Endodermal cell (in vitro differentiated cells): ENCODE measurements around the gene HNRNPM. TPM values are rescaled to one million over a fixed set of nuclear protein-coding genes. Genes with fewer than 3 reads are reported as not detected.
"Not testable (repeated sequence)": the region's sequence is repeated elsewhere in the genome, so short reads cannot be mapped to it uniquely, and the experiment has no call there.

ENCODE experiments used
- DNase-seq: peaks from one replicate; pipeline ENCODE4 v3.0.0-alpha.2; 2017
- H3K27ac ChIP-seq: 2 replicates; pipeline ENCODE4 v1.5.1; 2013; ENCODE audit warnings: mild to moderate bottlenecking, low read depth, low read length, moderate library complexity
- H3K27me3 ChIP-seq: 2 replicates; pipeline ENCODE4 v1.6.1; 2013; ENCODE audit warnings: mild to moderate bottlenecking, low read length, moderate library complexity; ENCODE audit not compliant: insufficient read depth, control insufficient read depth, poor library complexity, severe bottlenecking
- H3K36me3 ChIP-seq: 2 replicates; pipeline ENCODE4 v1.7.0; 2013; ENCODE audit warnings: mild to moderate bottlenecking, low read length, moderate library complexity; ENCODE audit not compliant: control insufficient read depth, insufficient read depth
- H3K4me1 ChIP-seq: one replicate; pipeline ENCODE4 v1.7.0; 2013; ENCODE audit warnings: low read length; ENCODE audit not compliant: control insufficient read depth, insufficient read depth
- H3K4me3 ChIP-seq: 2 replicates; pipeline ENCODE4 v1.5.1; 2013; ENCODE audit warnings: mild to moderate bottlenecking, low read length, moderate library complexity
- H3K9ac ChIP-seq: 2 replicates; pipeline ENCODE4 v1.6.1; 2013; ENCODE audit warnings: mild to moderate bottlenecking, low read length, moderate library complexity; ENCODE audit not compliant: poor library complexity, severe bottlenecking; ENCODE audit errors: extremely low read depth
- H3K9me3 ChIP-seq: 2 replicates; pipeline ENCODE4 v1.6.1; 2013; ENCODE audit warnings: mild to moderate bottlenecking, low read length, moderate library complexity; ENCODE audit not compliant: control insufficient read depth
- H3K27ac Mint-ChIP-seq: 2 replicates; pipeline ENCODE4 v1.8.0; 2020; ENCODE audit warnings: mixed read lengths
- H3K27me3 Mint-ChIP-seq: 2 replicates; pipeline ENCODE4 v1.8.0; 2021; ENCODE audit warnings: mild to moderate bottlenecking, mixed read lengths; ENCODE audit not compliant: insufficient read depth
- H3K36me3 Mint-ChIP-seq: 2 replicates; pipeline ENCODE4 v1.8.0; 2020; ENCODE audit warnings: low read depth, mixed read lengths
- H3K4me1 Mint-ChIP-seq: 2 replicates; pipeline ENCODE4 v1.8.0; 2020; ENCODE audit warnings: mixed read lengths
- H3K4me3 Mint-ChIP-seq: 2 replicates; pipeline ENCODE4 v1.8.0; 2020; ENCODE audit warnings: mild to moderate bottlenecking, moderate library complexity, mixed read lengths
- H3K9me3 Mint-ChIP-seq: 2 replicates; pipeline ENCODE4 v1.8.0; 2020; ENCODE audit warnings: mild to moderate bottlenecking, mixed read lengths
- WGBS, 2 experiments: methylation state at CpG; one replicate each; pipeline versions ENCODE4 v1.1.5 to v1.1.7; 2013; ENCODE audit warnings: missing lambda C conversion rate in 2 of 2, mixed read lengths in 1 of 2; ENCODE audit not compliant: insufficient coverage in 1 of 2, insufficient read length in 1 of 2; 5-methylcytosine and 5-hydroxymethylcytosine counted together
- total RNA-seq, 2 donors: library from RNA; stranded (reverse); fragmentation: NEBNext Ultra II Directional in 1 of 2; extraction: Animal tissue kit (Norgen Biotek cat#: 25700) in 1 of 2; gene quantifications; 2 replicates in 1 of 2; 3 replicates in 1 of 2; pipeline ENCODE4 v1.2.1, GENCODE V29; 2021
- TF ChIP-seq, protein P1 (sequence below): fragments of 200-600 bp; sonication (generic); conservative IDR thresholded peaks from 2 replicates; pipeline ENCODE4 v1.5.0; 2021; ENCODE audit warnings: antibody characterized with exemption, mild to moderate bottlenecking

HNRNPM gene
- total RNA-seq, 2 donors from 2014 or later, result 271 to 370 TPM

- peak within 1 kb of the TSS; percentile 82 for H3K4me3 ChIP-seq
- no peaks in the 10 kb centered on the region for H3K9me3 ChIP-seq
- Mint-ChIP-seq H3K27ac (peak within 1 kb of the TSS; percentile 99), H3K4me1 (peaks cover 7% of the 10 kb centered on the region), H3K9me3 (peaks cover 1% of the 10 kb centered on the region), H3K36me3 (peaks cover 16% of the 10 kb centered on the region), H3K27me3 (no peaks in the 10 kb centered on the region), H3K4me3 (peak within 1 kb of the TSS; percentile 81)
- peak within 1 kb of the TSS; percentile 77 for H3K9ac ChIP-seq
- WGBS, 2 experiments, result 5 to 8% methylated on average over 36 to 70 of the region's 70 CpGs
- peaks cover 5% of the 10 kb centered on the region for H3K4me1 ChIP-seq
- TF ChIP-seq, protein P1, sequence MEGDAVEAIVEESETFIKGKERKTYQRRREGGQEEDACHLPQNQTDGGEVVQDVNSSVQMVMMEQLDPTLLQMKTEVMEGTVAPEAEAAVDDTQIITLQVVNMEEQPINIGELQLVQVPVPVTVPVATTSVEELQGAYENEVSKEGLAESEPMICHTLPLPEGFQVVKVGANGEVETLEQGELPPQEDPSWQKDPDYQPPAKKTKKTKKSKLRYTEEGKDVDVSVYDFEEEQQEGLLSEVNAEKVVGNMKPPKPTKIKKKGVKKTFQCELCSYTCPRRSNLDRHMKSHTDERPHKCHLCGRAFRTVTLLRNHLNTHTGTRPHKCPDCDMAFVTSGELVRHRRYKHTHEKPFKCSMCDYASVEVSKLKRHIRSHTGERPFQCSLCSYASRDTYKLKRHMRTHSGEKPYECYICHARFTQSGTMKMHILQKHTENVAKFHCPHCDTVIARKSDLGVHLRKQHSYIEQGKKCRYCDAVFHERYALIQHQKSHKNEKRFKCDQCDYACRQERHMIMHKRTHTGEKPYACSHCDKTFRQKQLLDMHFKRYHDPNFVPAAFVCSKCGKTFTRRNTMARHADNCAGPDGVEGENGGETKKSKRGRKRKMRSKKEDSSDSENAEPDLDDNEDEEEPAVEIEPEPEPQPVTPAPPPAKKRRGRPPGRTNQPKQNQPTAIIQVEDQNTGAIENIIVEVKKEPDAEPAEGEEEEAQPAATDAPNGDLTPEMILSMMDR, result no peak
- peak within 1 kb of the TSS; percentile 88 for H3K27ac ChIP-seq
- H3K36me3 ChIP-seq, result peaks cover 2% of the 10 kb centered on the region
- H3K27me3 ChIP-seq, result no peaks in the 10 kb centered on the region
- DNase-seq, result peak; percentile 99
Observed at GRCh38 chr19:8513687-8514504, 69.1 kb downstream of the HNRNPM start, which contains the start of gene ZNF414. TSS of gene ZNF414 (minus strand) at chr19:8514167. CDS start at chr19:8514046, 121 bp downstream.

- H3K9me3 ChIP-seq, H3K27me3 ChIP-seq, H3K27ac Mint-ChIP-seq, H3K36me3 ChIP-seq, H3K9ac ChIP-seq, H3K4me1 Mint-ChIP-seq, H3K9me3 Mint-ChIP-seq, H3K4me1 ChIP-seq, H3K27me3 Mint-ChIP-seq, DNase-seq: not testable (repeated sequence)
- Histone ChIP-seq H3K27ac (peak overlapping the region; percentile 88), H3K4me3 (peak overlapping the region; percentile 82)
- H3K4me3 Mint-ChIP-seq, result peak overlapping the region; percentile 81
- 88 to 89% methylated on average over 20 to 21 of the region's 21 CpGs for WGBS, 2 experiments
- H3K36me3 Mint-ChIP-seq, result peaks cover 13% of the 10 kb centered on the region
Observed at GRCh38 chr19:8514505-8515009, 69.8 kb downstream of the HNRNPM start.

DNA sequence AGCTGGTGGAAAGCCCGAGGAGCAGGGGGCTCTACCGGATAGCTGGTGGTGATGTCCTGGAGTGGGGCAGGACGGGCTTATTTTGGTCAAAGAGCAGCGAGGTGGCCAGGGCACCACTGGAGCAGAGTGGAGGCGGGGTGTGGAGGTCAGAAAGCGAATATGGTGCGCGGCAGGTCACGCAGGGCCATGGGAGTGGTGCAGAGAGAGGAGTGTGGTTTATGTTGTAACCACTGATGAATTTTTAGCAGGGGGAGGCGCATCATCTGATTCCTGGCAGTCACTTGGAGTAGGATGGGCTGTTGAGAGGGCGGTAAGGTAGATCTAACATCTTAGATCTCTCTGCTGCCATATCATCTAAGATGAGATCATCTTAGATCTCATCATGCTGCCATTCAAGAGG, 70.5 kb downstream of the HNRNPM start:
- H3K27me3 ChIP-seq, result no peaks in the 10 kb centered on the region
- peaks cover 7% of the 10 kb centered on the region for H3K4me1 Mint-ChIP-seq
- peaks cover 5% of the 10 kb centered on the region for H3K4me1 ChIP-seq
- TF ChIP-seq, protein P1, result no peak
- no peak overlapping the region for H3K4me3 ChIP-seq
- H3K4me3 Mint-ChIP-seq, result peak overlapping the region; percentile 1
- DNase-seq, result no peak
- no peak overlapping the region for H3K27ac ChIP-seq
- H3K9me3 Mint-ChIP-seq, result peaks cover 1% of the 10 kb centered on the region
- 93 to 96% methylated on average over 10 to 11 of the region's 11 CpGs for WGBS, 2 experiments
- H3K36me3 ChIP-seq, result peaks cover under 1% of the 10 kb centered on the region
- H3K27ac Mint-ChIP-seq, result no peak overlapping the region
- H3K36me3 Mint-ChIP-seq, result peaks cover 12% of the 10 kb centered on the region
- no peak overlapping the region for H3K9ac ChIP-seq
- no peaks in the 10 kb centered on the region for H3K27me3 Mint-ChIP-seq
- H3K9me3 ChIP-seq, result no peaks in the 10 kb centered on the region
